ENCODE results near the gene TOMM6.

The TOMM6 gene

DNA sequence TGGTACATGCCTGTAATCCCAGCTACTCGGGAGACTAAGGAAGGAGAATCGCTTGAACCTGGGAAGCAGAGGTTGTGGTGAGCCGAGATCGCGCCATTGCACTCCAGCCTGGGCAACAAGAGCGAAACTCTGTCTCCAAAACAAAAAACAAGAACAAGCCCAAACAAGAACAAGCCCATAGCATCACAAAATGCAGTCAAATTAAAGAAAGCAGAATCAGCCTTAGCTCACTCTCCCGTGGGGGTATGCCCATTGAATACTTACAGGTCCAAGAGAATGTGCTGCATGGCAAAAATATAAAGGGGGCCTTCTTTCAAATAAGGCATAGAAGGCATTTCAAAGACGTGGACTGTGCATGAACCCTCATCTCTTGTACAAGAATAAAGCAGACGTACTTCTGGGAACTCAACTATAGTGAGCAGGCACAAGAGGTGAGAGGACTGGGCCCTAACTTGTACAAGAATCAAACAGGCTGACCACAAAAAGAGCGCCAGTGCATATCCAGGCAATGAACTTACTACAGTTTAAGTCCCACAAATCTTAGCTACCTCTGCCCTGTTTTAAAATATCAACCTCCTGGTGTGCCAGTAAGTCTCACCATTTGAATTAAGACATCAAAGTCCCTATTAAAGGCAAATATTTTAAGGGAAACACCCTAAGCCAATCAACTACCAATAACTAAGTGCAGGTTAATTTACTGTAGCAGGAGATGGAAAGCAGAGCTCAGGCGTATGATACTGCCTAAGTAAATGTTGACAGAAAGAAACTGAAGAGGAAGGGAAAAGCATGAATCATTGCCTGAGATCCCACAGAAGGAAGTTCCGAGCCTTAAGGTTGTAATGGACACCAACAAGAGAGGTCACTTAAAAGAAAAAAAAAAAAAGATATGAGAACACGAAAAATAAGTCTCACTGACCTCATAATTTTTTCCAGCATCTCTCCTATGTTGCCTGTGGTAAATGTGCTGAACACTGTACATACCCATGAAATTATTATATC lies 37.4 kb downstream of the TOMM6 start:
- DNase-seq, result peak; percentile 51 to 79 (median 66)

DNA sequence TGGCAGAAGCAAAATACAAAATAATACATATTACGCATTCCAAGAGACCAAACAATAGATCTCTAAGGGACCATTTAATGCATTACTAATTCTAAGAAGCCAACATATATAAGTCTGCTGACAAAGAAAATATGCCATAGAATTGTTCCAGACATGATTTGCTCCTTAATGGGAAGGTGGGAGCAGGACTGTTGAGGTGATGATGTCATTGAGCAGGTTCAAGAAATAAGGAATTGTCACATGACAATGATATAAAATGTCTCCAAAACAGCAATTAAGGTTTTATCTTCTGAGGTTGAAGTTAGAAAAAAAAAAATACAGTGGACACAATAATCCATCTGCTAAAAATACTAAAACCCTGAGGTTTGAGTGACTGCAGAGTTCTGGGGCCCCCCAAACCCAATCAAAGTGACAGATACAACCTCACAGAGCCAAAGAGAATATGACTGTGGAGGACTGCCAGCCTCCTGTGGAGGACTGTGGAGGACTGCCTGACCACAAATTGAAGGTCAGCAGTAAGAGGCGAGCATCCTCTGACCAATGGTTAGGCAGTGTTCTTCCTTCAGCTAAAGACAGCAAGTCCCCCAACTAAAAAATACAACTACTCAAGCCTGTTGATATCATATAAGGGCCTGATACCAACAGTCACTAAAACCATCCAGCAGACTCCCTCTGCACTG lies 39.0 kb downstream of the TOMM6 start:
- no peak for DNase-seq

DNA sequence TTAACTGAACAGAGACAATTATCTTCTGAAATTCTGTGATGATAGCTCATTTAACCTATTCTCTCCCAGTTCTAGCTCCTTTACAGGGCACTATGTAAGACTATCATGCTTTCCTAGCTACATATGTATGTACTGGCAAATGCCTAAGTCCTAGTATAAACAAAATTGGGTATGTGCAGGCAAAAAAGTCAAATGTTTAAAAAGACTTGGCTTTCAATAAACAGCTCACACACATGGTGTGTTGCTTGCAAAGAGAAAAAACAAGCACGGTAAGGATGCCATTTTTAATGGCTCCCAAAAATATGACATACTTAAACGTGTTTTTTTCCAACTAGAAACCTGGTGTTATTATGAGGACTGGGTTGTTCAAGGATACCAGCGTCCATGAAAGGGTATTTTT lies 44.8 kb downstream of the TOMM6 start:
- DNase-seq, result no peak

DNA sequence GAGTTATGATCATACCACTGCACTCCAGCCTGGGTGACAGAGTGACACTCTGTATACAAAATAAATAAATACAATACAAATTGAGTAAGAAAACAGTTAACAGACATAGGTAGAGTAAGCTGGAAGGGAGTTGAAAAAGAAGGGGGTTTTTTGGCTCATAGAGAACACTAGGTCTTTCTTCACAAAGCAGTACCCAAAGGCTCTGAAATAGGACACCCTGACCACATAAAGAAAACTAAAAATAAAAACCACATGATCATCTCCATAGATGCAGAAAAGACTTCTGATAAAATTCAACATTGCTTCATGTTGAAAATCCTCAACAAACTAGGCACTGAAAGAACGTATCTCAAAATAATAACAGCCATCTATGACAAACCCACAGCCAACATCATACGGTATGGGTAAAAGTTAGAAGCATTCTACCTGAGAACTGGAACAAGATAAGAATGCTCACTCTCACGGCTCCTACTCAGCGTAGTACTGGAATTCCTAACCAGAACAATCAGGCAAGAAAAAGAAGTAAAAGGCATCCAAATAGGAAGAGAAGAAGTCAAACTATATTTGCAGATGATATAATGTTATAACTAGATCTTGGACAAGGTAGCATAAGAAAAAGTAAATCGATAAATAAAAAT lies 48.6 kb downstream of the TOMM6 start:
- no peak for DNase-seq

DNA sequence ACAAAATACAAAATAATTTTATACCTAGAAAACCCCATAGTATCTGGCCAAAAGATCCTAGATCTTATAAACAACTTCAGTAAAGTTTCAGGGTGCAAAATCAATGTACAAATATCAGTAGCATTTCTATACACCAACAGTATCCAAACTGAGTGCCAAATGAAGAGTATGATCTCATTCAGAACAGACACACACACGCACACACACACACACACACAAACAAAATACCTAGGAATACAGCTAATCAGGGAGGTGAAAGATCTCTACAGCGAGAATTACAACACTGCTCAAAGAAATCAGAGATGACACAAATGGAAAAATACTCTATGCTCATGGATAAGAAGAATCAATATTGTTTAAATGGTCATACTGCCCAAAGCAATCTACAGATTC lies 49.2 kb downstream of the TOMM6 start:
- no peak for DNase-seq

All from suppressor macrophage (primary cell).